GM19238 (cell line): ENCODE data around the gene GLE1.
"Not testable (repeated sequence)": the region's sequence is repeated elsewhere in the genome, so short reads cannot be mapped to it uniquely, and the experiment has no call there.

Experiments used
- DNase-seq: peaks from one replicate; pipeline ENCODE4 v3.0.0; 2011; ENCODE audit warnings: low spot score; ENCODE audit not compliant: insufficient read length

The GLE1 gene

DNA sequence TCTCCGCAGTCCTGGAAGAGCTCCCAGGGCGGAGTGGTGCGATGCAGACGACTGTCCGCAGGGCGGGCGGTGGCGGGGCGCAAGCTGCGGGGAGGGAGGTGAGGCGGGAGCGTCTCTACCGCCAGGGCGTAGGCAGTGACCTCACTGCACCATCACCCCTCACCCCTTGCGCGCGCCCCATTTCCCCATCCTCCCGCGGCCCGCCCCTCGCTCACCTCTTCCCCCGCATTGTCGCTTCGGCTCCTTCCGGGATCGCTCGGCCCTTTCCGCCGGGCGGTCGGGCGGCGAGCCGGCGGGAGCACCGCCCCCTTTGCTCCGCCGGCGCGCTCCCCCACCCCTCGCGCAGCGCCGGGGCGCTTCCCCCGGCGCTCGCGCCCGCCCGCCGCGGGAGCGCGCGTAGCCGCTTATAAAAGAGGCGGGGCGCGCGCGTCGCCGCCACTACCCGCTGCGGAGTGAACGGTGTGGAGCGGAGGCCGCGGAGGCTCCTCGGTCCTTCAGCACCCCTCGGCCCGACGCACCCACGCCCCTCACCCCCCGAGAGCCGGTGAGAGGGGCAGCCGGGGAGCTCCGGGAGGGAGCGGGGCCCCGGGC is 47.7 kb downstream of the GLE1 start, which contains the start of gene SPTAN1:
TSS of gene SPTAN1 (plus strand) at position 435 of the 591 bp plus-strand sequence. CDS start 14,154 bp downstream, outside the sequence.
- peak; percentile 95 for DNase-seq

DNA sequence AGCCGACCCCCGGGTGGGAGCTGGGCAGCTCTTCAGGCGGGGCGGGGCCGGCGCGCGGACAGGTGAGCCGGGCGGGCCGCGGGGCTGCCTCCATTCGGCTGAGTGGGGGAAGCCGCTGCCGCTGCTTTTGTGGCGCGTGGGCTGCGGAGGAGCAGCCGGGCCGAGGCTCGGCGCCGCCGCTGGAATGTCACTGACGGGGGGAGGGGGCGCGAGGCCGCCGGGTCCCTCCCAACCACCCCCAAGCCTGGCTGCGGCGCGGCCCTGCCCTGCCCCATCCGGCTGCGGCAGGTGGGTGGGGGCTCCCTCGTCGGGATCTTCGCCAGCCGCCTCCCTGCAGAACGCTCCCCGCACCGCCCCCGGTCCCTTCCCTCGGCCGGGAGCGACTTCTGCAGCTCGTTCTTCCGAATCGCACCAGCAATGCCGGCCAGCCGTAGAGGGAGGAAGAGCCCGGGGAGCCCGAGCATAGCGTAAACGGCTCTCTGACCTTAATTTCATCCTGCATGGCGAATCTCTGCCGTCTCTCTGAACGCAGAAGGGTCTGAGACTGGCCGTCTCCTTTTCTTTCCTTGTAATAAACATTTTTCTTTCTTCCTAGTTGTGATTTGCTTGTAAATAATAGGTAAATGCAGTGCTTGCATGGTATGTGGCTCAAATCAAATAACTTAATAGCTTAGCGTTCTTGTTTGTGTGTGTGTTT is 48.4 kb downstream of the GLE1 start:
- DNase-seq, result peak; percentile 48

DNA sequence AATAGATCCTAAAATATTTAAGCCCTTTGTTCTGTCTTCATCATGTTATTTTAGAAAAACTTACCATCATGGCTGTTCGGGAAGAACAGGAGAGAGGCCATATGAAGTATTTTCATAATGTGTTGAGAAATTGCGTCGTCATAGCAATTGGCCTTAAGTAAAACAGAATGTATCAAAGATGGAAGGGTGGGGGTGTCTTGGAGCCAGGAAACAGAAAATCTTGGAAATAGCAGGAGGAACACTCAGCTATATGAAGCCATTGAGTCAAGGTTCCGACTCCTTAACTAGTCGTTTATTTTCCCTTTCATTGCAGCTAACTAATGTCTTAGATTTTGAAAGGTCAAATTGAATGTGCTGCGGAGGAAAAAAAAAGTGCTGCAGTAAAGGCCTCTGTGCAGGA is 49.2 kb downstream of the GLE1 start:
- DNase-seq, result no peak

DNA sequence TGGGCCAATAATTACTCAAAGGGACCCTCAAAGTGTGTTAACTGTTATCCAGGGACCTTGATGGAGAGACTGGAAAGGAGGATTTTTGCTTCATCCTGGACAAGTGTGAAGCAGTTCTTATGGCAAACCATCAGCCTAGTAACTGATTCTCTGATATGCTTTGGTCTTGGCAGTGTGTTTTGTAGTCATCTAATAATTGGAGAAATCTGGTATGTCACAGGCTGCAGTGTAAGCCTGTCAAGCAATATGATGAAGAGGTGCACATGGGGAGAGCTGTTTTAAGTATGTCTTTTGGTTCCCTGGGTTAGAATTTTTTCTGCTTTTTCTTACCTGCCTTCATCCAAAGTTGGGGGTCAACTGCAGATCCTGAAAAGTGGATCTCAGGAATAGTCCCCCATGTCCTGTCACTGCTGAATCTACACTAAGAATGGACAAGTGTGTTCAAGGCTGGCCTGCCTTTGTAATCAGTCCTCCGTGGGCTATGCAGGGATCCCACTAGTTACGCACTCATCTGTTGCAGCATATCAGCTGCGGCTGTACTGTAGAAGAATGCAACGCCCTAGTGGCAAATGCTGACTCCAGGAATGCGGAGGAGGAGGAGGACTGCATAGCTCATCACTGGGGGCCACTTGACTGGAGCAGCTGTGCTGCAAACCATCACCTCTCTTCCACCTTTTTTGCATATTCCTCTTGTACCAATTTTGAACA is 49.8 kb downstream of the GLE1 start:
- no peak for DNase-seq

DNA sequence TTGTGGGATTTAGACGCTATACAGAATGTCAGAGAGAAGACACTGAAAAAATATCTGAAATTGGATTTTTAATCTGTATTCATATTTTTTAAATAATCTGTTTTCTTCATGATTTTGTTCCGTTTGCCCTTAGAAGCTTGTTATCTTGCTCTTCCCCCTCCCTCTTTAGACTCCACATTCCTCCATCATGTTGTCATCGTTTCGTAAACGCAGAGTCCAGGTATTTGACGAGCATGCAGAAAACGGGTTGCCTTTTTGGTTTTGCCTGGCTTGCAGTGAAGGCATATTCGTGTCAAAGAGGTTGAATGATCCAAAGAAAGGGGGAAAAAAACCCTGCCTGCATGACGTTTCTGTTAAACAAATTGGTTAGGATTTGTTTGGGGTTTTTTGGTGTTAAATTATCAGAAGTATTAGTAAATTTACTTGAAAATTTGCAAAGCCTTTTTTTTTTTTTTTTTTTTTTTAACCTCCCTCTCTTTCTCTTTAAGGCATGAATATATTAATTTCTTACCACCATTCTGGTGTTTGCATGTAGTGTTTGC is 50.7 kb downstream of the GLE1 start:
- no peak for DNase-seq

DNA sequence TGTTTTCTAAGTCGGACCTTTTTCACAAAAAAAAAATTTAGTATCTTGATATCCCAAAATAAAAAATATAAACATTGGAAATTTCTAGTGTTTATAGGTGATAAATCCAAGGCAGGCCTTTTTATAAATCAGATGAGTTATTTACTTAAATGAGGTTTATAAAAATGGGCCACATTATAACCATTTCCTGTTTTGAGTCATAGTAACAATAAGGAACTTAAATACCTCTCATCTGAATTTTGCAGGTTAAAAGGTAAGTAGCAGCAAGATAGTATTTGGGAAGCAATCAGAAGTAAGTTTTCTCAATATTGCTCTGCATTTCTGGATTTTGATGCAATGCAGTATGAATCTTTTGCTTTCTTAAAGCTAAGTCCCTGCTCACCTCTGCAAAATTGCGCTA is 51.8 kb downstream of the GLE1 start:
- no peak for DNase-seq

DNA sequence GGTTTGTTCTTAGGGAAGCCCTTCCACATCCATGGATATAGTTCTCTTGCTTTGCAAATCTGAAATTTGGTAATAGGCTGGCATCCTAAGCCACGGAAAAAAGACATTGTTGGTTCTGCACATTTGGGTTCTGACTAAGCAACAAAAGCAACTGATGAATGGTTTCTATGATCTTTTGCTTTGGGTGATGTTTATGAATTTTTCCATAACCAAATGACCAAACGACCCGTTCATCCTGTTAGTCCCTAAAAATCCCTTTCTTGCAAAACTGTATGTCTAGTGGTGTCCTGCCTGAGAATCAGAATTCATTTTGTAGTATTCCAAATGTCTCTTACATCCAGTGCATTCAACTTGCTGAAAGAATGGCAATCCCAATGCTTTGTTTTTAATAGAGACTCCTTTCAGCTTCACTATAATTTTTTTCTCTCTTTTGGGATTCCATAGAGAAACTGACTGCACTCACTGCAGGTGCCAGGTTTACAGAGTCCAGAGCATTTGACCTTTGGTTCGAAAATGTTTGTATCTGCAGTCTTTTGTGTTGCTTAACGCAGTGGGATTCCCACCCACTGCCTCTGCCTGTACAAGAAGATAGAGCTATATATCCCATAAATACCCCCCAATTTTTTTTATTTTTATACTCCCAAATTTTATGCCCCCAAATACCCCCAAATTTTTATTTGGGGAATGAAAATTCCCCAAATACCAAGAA is 52.6 kb downstream of the GLE1 start:
- DNase-seq, result no peak

DNA sequence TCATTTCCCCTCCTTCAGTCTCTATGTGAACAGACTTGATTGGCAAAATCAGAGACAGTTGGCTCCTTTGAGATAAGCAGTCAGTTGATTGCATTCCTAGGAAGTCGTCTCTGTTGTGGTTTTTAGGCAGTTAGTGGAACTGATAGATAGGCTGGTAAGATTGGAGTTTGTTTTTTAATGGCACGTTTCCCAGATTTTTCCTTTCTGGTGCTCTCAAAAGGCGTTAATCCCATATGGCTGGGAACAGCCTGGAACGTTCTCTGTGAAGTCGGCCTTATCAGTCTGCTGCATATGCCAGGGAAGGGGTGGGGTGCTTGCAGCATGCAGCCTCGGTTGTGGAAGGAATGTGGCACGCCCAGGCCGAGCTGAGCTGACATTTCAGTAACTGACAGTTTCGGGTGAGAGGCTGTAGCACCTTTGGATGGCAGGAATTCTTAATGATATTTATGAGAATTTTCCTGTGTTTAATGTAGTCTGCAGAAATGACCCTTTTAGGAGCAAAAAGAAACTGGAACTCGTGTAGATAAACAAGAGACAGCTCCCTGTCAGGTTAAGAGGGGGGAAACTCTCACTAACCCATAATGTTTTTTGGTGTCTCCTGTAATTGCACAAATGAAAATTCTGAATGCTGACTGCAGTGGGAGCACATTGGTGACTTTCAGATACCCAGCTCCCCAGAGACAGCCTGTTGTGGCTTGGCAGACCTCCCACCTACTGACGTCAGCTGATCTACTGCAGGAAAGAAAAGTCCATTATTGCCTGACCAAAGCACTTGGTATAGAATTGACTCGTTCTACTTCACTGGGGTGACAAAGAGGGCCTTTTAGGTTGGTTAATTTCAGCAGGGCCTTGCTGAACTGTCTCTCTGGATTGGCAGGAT is 54.2 kb downstream of the GLE1 start:
- DNase-seq, result peak; percentile 46

DNA sequence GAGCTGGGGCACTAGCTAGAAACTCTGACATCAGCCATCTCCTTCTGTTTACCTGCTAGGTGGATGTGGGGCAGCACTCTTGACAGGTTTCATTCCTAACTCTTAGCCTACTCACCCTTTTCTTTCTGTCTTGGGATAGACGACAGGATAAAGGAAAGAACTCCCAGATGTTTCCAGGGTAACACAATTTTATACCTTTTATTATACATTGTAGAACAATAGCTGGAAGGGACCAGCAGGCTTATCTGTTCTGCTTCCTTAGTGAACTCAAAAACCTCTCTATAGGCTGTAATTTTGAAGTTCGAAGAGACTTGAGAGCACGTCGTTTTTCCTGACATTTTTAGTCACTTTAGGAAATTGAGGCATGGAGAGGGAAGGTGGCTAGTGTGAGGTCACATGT is 61.1 kb downstream of the GLE1 start:
- DNase-seq, result no peak

DNA sequence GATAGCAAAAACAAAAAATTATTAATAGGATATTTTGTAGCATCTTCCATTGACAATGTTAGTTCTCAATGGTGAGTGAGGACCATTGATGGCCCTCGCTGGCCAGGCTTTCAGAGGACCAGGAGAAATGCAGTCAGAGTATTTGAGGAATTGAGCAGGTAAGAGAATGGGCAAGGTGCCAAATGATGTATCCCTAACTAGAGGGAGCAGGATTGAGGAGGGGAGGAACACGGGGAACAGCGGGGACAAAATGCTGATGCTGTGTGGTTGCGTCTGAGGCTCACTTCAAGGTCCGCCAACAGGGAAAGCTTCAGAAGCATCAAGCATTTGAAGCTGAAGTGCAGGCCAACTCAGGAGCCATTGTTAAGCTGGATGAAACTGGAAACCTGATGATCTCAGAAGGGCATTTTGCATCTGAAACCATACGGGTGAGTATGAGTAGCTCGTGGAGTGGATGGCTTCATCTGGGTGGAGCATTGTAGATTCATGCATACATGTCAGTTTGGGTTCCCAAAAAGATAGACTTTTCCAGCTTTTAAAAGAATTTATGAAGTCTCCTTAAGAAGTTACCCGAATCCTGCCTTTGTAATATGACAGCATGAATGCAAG is 64.1 kb downstream of the GLE1 start:
- no peak for DNase-seq

DNA sequence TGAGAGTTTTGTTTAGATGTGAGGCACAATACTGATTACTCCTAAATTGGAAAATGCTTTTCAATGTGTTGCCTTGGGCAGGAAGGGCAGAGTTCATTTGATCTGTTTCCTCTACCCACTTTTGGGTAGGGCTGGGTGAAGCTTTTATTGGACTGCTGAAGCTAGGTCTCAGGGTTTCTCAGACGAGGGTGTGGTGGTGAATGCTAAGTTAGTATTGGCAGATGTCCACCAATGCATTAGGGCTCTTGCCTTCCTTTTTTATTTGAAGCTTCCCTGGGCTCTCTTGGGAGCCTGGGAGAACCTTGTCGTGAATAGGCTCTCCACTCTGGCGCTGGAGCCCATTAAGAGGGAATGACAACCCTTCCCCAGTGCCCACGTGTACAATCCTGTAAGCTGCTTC is 71.0 kb downstream of the GLE1 start:
- DNase-seq, result no peak

DNA sequence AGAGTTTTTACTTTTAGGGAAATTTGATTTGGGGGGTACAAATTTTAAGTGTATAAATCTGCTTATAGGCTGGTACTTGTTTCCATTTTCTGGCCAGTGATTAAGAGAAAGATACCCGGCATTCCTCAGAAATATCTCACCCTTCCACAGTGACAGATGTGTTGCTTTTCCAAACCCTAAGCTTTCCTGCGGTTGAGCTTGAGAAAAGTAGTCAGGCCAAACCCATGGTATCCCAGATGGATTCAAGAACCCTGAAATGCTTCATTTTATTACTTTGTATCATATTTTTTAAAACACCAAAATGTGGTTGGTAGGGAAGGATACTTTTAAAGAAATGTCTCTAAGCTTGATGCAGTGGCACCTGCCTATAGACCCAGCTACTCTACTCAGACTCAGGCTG is 71.4 kb downstream of the GLE1 start:
- no peak for DNase-seq

DNA sequence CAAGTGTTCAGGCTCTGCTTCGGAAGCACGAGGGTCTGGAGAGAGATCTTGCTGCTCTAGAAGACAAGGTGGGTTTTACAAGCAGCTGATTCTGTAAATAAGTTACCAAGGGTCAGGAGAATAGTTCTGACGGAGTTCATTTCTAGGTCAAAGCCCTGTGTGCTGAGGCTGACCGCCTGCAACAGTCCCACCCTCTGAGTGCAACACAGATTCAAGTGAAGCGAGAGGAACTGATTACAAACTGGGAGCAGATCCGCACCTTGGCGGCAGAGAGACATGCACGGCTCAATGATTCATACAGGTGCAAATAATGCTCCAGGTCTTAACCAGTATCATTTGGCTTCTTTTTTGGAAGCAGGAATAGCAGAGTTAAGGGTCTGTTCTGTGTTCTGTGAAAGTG is 72.7 kb downstream of the GLE1 start:
- no peak for DNase-seq

DNA sequence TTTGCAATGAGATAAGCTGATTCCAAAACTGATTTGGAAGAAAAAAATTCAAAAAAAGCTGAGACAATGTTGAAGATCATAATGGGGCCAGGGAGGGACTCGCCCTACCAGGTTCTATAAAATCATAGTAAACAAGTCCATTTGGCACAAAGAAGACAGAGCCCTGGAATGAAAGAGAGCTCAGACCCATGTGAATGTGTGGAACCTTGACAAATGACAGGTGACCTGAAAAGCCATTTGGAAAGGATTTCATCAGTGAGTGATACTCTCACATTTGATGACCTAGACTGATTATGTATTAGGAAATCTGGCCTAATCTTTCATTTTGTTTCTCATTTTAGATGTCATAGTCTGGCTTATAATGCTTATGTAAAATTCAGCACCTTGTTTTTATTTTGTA is 74.7 kb downstream of the GLE1 start:
- DNase-seq, result no peak

DNA sequence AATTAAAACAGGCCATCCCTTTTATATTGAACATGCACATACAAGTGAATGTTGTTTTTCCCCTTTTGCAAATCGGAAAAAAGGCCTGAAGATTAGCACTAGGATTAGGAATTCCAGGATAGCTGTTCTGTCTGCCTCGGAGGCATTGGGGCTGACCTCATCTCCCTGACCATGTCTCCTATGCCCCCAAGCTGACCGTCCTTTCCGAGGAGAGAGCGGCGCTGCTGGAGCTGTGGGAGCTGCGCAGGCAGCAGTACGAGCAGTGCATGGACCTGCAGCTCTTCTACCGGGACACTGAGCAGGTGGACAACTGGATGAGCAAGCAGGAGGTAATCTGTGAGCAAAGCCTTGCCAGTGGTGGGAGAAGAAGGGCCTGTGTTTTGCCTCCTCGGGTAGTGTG is 76.2 kb downstream of the GLE1 start:
- DNase-seq, result no peak

DNA sequence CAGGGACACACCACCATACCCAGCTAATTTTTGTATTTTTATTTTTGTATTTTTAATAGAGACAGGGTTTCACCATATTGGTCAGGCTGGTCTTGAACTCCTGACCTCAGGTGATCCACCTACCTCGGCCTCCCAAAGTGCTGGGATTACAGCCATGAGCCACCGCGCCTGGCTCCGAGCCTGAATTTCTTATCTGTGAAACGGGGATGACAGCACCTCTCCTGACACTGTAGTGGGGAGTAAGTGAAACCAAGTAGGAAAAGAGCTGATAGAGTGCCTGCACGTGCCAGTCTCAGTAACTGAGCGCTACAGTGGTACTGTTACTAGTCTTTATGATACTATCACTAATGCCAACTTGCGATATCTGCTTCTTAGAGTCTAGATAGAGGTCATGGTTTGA is 80.6 kb downstream of the GLE1 start:
- not testable (repeated sequence) for DNase-seq

DNA sequence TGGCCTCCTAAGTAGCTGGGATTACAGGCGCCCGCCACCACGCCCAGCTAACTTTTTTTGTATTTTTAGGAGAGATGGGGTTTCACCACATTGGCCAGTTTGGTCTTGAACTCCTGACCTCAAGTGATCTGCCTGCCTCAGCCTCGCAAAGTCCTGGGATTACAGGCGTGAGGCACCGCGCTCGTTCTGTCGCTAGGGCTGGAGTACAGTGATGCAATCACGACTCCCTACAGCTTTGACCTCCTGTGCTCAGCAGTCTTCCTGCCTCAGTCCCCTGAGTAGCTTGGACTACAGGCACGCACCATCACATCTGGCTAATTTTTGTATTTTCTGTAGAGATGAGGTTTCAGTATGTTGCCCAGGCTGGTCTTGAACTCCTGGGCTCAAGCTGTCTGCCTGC is 82.4 kb downstream of the GLE1 start:
- not testable (repeated sequence) for DNase-seq

DNA sequence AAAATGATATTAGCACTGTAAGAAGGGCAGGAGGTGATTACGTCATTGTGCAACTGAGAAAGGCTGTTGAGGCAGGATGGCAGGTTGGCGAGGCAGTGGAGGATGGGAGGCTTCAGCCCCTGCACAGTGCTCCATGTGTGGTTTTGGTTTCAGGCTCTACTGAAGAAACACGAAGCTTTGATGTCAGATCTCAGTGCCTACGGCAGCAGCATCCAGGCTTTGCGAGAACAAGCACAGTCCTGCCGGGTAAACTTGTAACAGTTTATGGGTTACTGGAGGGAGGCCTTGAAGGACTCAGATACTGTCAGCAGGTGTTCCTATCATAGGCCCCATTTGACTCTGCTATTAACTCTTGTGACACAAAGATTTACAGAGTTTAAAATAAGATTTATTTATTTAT is 82.9 kb downstream of the GLE1 start:
- DNase-seq, result no peak

DNA sequence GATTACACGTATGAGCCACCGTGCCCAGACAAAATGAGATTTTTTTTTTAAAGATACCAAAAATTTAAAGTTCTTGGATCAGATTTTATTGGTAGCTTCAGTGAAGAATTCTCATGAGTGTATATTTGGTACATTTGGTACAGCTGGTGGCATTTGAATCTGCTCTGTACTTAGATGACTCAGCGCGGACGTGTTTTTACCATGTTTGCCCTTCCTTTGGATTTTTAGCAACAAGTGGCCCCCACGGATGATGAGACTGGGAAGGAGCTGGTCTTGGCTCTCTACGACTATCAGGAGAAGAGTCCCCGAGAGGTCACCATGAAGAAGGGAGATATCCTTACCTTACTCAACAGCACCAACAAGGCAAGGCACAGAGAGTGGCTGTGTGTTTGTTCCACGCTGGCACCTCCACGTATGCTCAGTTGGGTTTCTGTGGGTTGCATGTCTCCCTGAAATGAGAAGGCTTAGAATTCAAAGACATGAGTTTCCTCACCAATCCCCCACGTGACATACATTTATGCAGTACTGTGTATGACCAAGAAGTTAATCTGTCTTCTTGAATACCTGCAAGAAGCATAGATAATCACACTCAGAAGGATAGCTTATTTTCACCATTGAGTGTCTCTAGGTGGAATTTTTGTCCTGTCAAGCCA is 84.2 kb downstream of the GLE1 start:
- no peak for DNase-seq
